GM18508 (cell line): ENCODE results near the gene BDKRB2.

Source experiments
- ATAC-seq: cut with Tn5 transposase; IDR thresholded peaks from one replicate; pipeline ENCODE4 v1.9.1; 2021; ENCODE audit warnings: moderate number of reproducible peaks; ENCODE audit not compliant: insufficient read depth, unreplicated experiment

The BDKRB2 gene

GRCh38 chr14:96195441-96196081 is 9.1 kb upstream of the BDKRB2 start:
- no peak for ATAC-seq

- no peak for ATAC-seq
Measured at GRCh38 chr14:96197163-96197852, 7.3 kb upstream of the BDKRB2 start.

GRCh38 chr14:96197969-96198368 is 6.7 kb upstream of the BDKRB2 start:
- ATAC-seq = no peak

GRCh38 chr14:96198430-96199130 is 6.1 kb upstream of the BDKRB2 start:
- ATAC-seq = no peak

GRCh38 chr14:96201157-96201556 is 3.5 kb upstream of the BDKRB2 start:
- ATAC-seq = no peak

GRCh38 chr14:96201965-96202364 is 2.7 kb upstream of the BDKRB2 start:
- ATAC-seq = no peak

- ATAC-seq = no peak
Measured at GRCh38 chr14:96202441-96203094, 2.1 kb upstream of the BDKRB2 start.

GRCh38 chr14:96203116-96203515 is 1.5 kb upstream of the BDKRB2 start:
- ATAC-seq = no peak

- no peak for ATAC-seq
Measured at GRCh38 chr14:96203635-96204034, 1.0 kb upstream of the BDKRB2 start.

GRCh38 chr14:96205059-96205977 is 679 bp downstream of the BDKRB2 start:
- ATAC-seq = no peak

GRCh38 chr14:96205978-96206360 is 1.3 kb downstream of the BDKRB2 start:
- no peak for ATAC-seq

GRCh38 chr14:96206461-96206860 is 1.8 kb downstream of the BDKRB2 start:
- ATAC-seq = no peak

- ATAC-seq = no peak
Measured at GRCh38 chr14:96207686-96208085, 3.0 kb downstream of the BDKRB2 start.

GRCh38 chr14:96208739-96209138 is 4.1 kb downstream of the BDKRB2 start:
- ATAC-seq = no peak

- no peak for ATAC-seq
Measured at GRCh38 chr14:96212140-96212539, 7.5 kb downstream of the BDKRB2 start.

GRCh38 chr14:96212896-96213295 is 8.3 kb downstream of the BDKRB2 start:
- ATAC-seq = no peak

- ATAC-seq = no peak
Measured at GRCh38 chr14:96213871-96214465, 9.3 kb downstream of the BDKRB2 start.

- no peak for ATAC-seq
Measured at GRCh38 chr14:96214793-96215192, 10.2 kb downstream of the BDKRB2 start.

- ATAC-seq = no peak
Measured at GRCh38 chr14:96215452-96216244, 11.0 kb downstream of the BDKRB2 start.
